Vagina (tissue), 2 donors: ENCODE results near the gene OPN1LW. TPM values are rescaled to one million over a fixed set of nuclear protein-coding genes. Genes with fewer than 3 reads are reported as not detected.

ENCODE experiments used
- DNase-seq, 2 donors: peaks; one replicate each; pipeline ENCODE4 v3.0.0-alpha.2; 2017; ENCODE audit errors: extremely low spot score in 2 of 2
- H3K27ac ChIP-seq: fragments of 200-600 bp; sonication (generic); one replicate; pipeline ENCODE4 v1.5.1; 2019
- H3K27me3 ChIP-seq: fragments of 200-600 bp; sonication (generic); one replicate; pipeline ENCODE4 v1.5.1; 2019
- H3K36me3 ChIP-seq, 2 donors: fragments of 200-600 bp; sonication (generic); one replicate each; pipeline ENCODE4 v1.5.1; 2017 to 2019
- H3K4me1 ChIP-seq: fragments of 200-600 bp; sonication (generic); one replicate; pipeline ENCODE4 v1.5.1; 2019
- H3K4me3 ChIP-seq, 2 donors: fragments of 200-600 bp; sonication (generic); 1 replicate in 1 of 2; 2 replicates in 1 of 2; pipeline ENCODE4 v1.5.1; 2016 to 2019
- H3K9me3 ChIP-seq: fragments of 200-600 bp; sonication (generic); one replicate; pipeline ENCODE4 v1.5.1; 2019
- POLR2A ChIP-seq, 2 donors: fragments of 450-650 bp; IDR thresholded peaks; one replicate each; pipeline ENCODE4 v1.6.1; 2017; ENCODE audit warnings: antibody characterized with exemption in 2 of 2, mild to moderate bottlenecking in 2 of 2, moderate library complexity in 2 of 2
- POLR2AphosphoS5 ChIP-seq, 2 donors: sonication (generic); formaldehyde crosslinking; IDR thresholded peaks; one replicate each; pipeline ENCODE4 v1.9.0; 2017; ENCODE audit warnings: antibody characterized with exemption in 2 of 2, mild to moderate bottlenecking in 2 of 2, low read depth in 1 of 2; ENCODE audit not compliant: insufficient read depth in 1 of 2
- intact Hi-C: fragments of 100-400 bp; cut with DNase I; formaldehyde crosslinking; loops from one replicate; pipeline ENCODE4 v1.15.1; 2023
- total RNA-seq: library from RNA; depleted of rRNA; stranded (reverse); fragments of >200 nt; gene quantifications from one replicate; pipeline ENCODE4 v1.2.3, GENCODE V29; 2016
- TF ChIP-seq, protein P1 (sequence below), 3 experiments: fragments of 450-650 bp in 2 of 3; fragments of 200-600 bp in 1 of 3; sonication (generic) in 1 of 3; IDR thresholded peaks; one replicate each; pipeline ENCODE4 v1.5.1; 2017 to 2019; ENCODE audit warnings: antibody characterized with exemption in 3 of 3, mild to moderate bottlenecking in 2 of 3, moderate library complexity in 2 of 3

Gene OPN1LW
- total RNA-seq, 1 donor from 2014 or later, result not detected

DNA sequence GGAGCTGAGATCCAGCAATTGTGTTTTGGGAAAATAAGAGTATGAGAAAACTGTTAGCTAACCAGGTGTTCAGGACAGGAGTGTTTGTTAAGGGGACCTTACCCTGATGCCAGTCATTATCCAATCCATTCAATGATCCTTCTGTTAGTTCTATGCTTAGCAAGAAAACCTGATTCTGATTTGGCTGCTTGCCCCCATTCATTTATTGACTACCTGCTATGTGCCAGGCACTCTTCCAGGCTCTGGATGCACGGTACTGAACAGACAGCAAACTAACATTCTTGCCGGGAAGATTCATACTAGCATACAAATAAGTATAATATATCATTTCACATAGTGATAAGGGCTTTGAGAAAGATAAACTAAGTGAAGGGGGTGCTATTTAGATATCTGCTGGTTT, 45.5 kb upstream of the OPN1LW start:
- H3K27ac ChIP-seq, result peak overlapping the region; percentile 60
- TF ChIP-seq, protein P1, sequence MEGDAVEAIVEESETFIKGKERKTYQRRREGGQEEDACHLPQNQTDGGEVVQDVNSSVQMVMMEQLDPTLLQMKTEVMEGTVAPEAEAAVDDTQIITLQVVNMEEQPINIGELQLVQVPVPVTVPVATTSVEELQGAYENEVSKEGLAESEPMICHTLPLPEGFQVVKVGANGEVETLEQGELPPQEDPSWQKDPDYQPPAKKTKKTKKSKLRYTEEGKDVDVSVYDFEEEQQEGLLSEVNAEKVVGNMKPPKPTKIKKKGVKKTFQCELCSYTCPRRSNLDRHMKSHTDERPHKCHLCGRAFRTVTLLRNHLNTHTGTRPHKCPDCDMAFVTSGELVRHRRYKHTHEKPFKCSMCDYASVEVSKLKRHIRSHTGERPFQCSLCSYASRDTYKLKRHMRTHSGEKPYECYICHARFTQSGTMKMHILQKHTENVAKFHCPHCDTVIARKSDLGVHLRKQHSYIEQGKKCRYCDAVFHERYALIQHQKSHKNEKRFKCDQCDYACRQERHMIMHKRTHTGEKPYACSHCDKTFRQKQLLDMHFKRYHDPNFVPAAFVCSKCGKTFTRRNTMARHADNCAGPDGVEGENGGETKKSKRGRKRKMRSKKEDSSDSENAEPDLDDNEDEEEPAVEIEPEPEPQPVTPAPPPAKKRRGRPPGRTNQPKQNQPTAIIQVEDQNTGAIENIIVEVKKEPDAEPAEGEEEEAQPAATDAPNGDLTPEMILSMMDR (IDR thresholded peaks at IDR 0.05), result no peak
- TF ChIP-seq POLR2AphosphoS5 (IDR thresholded peaks at IDR 0.05; ENCODE audit: insufficient read depth in 1 of 2, low read depth in 1 of 2) (no peak), POLR2A (IDR thresholded peaks at IDR 0.05) (no peak)
- H3K4me3 ChIP-seq, result no peak overlapping the region
- intact Hi-C loops, result no loop called here
- no peaks in the 10 kb centered on the region for H3K27me3 ChIP-seq
- no peaks in the 10 kb centered on the region for H3K36me3 ChIP-seq
- H3K9me3 ChIP-seq, result no peaks in the 10 kb centered on the region
- DNase-seq, result no peak
- H3K4me1 ChIP-seq, result peaks cover 17% of the 10 kb centered on the region

DNA sequence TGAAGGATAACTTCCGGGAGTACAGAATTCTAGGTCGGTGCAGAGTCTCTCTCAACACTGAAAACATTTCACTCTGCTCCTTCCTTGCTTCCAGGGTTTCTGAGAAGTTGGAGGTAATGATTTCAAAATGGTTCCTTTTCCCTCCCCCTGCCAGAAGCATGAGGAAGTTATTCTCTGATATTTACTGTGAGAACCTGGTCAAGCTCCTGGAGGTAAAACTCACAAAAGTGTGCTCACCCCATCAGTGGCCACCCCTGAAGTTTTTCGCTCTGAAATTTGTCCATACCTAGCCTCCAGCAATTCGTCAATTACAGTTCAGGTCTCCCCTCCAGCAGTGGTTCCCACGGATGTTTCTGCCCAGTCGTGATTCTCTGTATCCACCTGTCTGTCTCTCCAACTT, 30.3 kb upstream of the OPN1LW start:
- intact Hi-C loops, result no loop called here
- no peaks in the 10 kb centered on the region for H3K9me3 ChIP-seq

GRCh38 chrX:154114652-154115051, 29.4 kb upstream of the OPN1LW start:
- Histone ChIP-seq H3K4me3 (no peak overlapping the region), H3K36me3 (no peaks in the 10 kb centered on the region), H3K27me3 (no peaks in the 10 kb centered on the region), H3K9me3 (no peaks in the 10 kb centered on the region), H3K27ac (no peak overlapping the region), H3K4me1 (no peaks in the 10 kb centered on the region)
- DNase-seq, result no peak
- intact Hi-C loops, result no loop called here
- no peak for TF ChIP-seq POLR2A (IDR thresholded peaks at IDR 0.05)
- TF ChIP-seq POLR2AphosphoS5 (IDR thresholded peaks at IDR 0.05; ENCODE audit: insufficient read depth in 1 of 2, low read depth in 1 of 2), result no peak
- TF ChIP-seq, protein P1 (IDR thresholded peaks at IDR 0.05), result no peak

More for the DNA sequence above, 30.3 kb upstream of the OPN1LW start:
- DNase-seq, result no peak
- Histone ChIP-seq H3K27ac (no peak overlapping the region), H3K27me3 (no peaks in the 10 kb centered on the region), H3K36me3 (no peaks in the 10 kb centered on the region), H3K4me3 (no peak overlapping the region), H3K4me1 (no peaks in the 10 kb centered on the region)
- TF ChIP-seq POLR2A (IDR thresholded peaks at IDR 0.05) (no peak), POLR2AphosphoS5 (IDR thresholded peaks at IDR 0.05; ENCODE audit: insufficient read depth in 1 of 2, low read depth in 1 of 2) (no peak)
- TF ChIP-seq, protein P1 (IDR thresholded peaks at IDR 0.05), result no peak

DNA sequence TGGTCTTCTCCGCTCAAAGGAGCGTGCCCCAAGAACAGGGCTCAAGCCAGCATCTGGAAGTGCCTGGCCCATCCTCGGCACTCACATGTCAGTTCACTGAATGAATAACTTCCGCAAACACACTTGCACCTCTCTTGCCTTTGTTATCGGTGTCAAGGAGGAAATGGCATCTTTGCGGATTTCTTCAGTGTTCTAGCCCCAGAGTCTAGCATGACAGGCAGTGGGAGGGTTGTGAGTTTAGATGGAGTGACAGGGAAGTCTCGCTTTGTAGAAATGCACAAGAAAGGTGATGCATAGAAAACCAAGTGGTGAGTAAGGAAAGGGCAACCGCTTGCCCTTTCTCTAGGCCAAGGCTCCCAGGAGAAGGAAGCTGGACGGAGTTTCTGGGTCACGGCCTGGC, 29.0 kb upstream of the OPN1LW start:
- TF ChIP-seq, protein P1 (IDR thresholded peaks at IDR 0.05), result no peak
- no peak for TF ChIP-seq POLR2A (IDR thresholded peaks at IDR 0.05)
- TF ChIP-seq POLR2AphosphoS5 (IDR thresholded peaks at IDR 0.05; ENCODE audit: insufficient read depth in 1 of 2, low read depth in 1 of 2), result no peak
- Histone ChIP-seq H3K9me3 (no peaks in the 10 kb centered on the region), H3K27ac (no peak overlapping the region), H3K36me3 (no peaks in the 10 kb centered on the region), H3K27me3 (no peaks in the 10 kb centered on the region), H3K4me3 (no peak overlapping the region), H3K4me1 (no peaks in the 10 kb centered on the region)
- DNase-seq, result no peak
- intact Hi-C loops, result no loop called here

DNA sequence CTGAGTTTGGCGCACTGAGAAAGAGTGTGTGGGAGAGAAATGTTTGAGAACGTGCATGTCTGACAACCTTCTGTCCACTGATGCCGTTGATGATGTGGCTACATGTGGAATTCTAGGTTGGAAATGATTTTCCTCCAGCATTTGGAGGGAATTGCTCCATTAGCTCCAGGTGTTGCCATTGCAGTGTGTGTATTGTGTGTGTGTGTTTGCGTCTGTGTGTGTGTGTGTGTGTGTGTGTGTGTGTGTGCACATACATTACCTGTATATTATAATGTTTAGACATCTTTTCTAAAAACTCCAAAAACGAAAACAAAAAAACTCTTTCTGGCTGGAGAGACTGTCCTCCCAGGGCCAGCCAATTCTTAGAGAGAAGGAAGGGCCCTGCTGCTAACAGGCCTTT, 28.3 kb upstream of the OPN1LW start:
- Histone ChIP-seq H3K27ac (no peak overlapping the region), H3K27me3 (no peaks in the 10 kb centered on the region), H3K9me3 (no peaks in the 10 kb centered on the region), H3K36me3 (no peaks in the 10 kb centered on the region), H3K4me1 (no peaks in the 10 kb centered on the region), H3K4me3 (no peak overlapping the region)
- intact Hi-C loops, result no loop called here
- TF ChIP-seq POLR2AphosphoS5 (IDR thresholded peaks at IDR 0.05; ENCODE audit: insufficient read depth in 1 of 2, low read depth in 1 of 2) (no peak), POLR2A (IDR thresholded peaks at IDR 0.05) (no peak)
- TF ChIP-seq, protein P1 (IDR thresholded peaks at IDR 0.05), result no peak
- DNase-seq, result no peak
